Uterus (tissue), 4 donors: ENCODE data around the gene TYSND1. TPM values are rescaled to one million over a fixed set of nuclear protein-coding genes. Genes with fewer than 3 reads are reported as not detected.
"Not testable (repeated sequence)": the region's sequence is repeated elsewhere in the genome, so short reads cannot be mapped to it uniquely, and the experiment has no call there.

Experiments used
- DNase-seq, 2 donors: peaks; one replicate each; pipeline ENCODE4 v3.0.0-alpha.2; 2019 to 2020
- H3K27ac ChIP-seq, 2 donors: fragments of 200-600 bp; sonication (generic); 1 replicate in 1 of 2; 2 replicates in 1 of 2; pipeline ENCODE4 v1.5.1; 2016 to 2018
- H3K27me3 ChIP-seq, 2 donors: fragments of 200-600 bp; sonication (generic); one replicate each; pipeline ENCODE4 v1.5.1; 2018 to 2019; ENCODE audit warnings: control low read depth in 1 of 2
- H3K36me3 ChIP-seq, 2 donors: fragments of 200-600 bp; sonication (generic); one replicate each; pipeline ENCODE4 v1.5.1; 2019; ENCODE audit warnings: control low read depth in 1 of 2
- H3K4me1 ChIP-seq, 2 donors: fragments of 200-600 bp; sonication (generic); one replicate each; pipeline ENCODE4 v1.5.1; 2018 to 2019; ENCODE audit warnings: control low read depth in 1 of 2
- H3K4me3 ChIP-seq, 2 donors: fragments of 200-600 bp; sonication (generic); 1 replicate in 1 of 2; 2 replicates in 1 of 2; pipeline ENCODE4 v1.5.1; 2018 to 2019; ENCODE audit warnings: mild to moderate bottlenecking in 1 of 2
- H3K9me3 ChIP-seq, 2 donors: fragments of 200-600 bp; sonication (generic); one replicate each; pipeline ENCODE4 v1.5.1; 2019; ENCODE audit warnings: control low read depth in 1 of 2
- CTCF ChIP-seq, 4 experiments: fragments of 200-600 bp in 2 of 4; fragments of 450-650 bp in 2 of 4; sonication (generic) in 2 of 4; IDR thresholded peaks; one replicate each; pipeline ENCODE4 v1.5.1; 2016 to 2019; ENCODE audit warnings: antibody characterized with exemption in 4 of 4, mild to moderate bottlenecking in 2 of 4, moderate library complexity in 1 of 4
- POLR2A ChIP-seq, 2 donors: fragments of 450-650 bp; IDR thresholded peaks; one replicate each; pipeline ENCODE4 v1.6.1; 2016; ENCODE audit warnings: antibody characterized with exemption in 2 of 2, mild to moderate bottlenecking in 1 of 2, moderate library complexity in 1 of 2
- intact Hi-C: fragments of 100-400 bp; cut with DNase I; formaldehyde crosslinking; loops from one replicate; pipeline ENCODE4 v1.15.1; 2023; ENCODE audit warnings: low total_unique reads
- total RNA-seq, 4 donors: library from RNA; depleted of rRNA in 3 of 4; stranded (reverse); fragments of >200 nt in 3 of 4; gene quantifications; one replicate each; pipeline versions ENCODE4 v1.1.0 to v1.2.4, GENCODE V29; 2014 to 2023
- donor health status: DM: yes; HTN: yes; CAD: no.

TYSND1 gene
- total RNA-seq, 4 donors from 2014 or later, result 5.4 to 15.9 (median 12.7) TPM

DNA sequence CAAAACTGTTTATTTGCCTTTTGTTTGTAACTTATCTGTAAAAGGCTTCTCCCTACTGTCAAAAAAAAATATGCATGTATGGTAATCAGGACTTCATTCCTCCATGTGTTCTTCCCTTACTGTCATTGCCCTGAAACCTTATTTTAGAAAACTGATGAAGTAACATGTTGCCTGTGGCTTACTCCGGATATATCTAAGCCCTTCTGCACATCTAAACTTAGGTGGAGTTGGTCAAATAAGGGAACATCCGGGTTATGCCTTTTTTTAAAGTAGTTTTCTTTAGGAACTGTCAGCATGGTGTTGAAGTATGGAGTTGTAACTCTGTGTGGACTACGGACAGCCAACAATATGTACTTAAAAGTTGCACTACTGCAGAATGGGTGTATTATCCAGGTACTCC, 17.7 kb upstream of the TYSND1 start:
- intact Hi-C loops, result no loop called here
- Histone ChIP-seq H3K27me3 (no peaks in the 10 kb centered on the region), H3K36me3 (no peaks in the 10 kb centered on the region), H3K4me3 (no peak overlapping the region), H3K27ac (no peak overlapping the region), H3K4me1 (peaks cover 0 to 6% of the 10 kb centered on the region in 2 donors), H3K9me3 (no peaks in the 10 kb centered on the region)
- TF ChIP-seq POLR2A (IDR thresholded peaks at IDR 0.05) (no peak), CTCF (IDR thresholded peaks at IDR 0.05) (no peak)
- DNase-seq, result no peak

- no peaks in the 10 kb centered on the region for H3K36me3 ChIP-seq
Observed at GRCh38 chr10:70163448-70163847, 16.9 kb upstream of the TYSND1 start.

DNA sequence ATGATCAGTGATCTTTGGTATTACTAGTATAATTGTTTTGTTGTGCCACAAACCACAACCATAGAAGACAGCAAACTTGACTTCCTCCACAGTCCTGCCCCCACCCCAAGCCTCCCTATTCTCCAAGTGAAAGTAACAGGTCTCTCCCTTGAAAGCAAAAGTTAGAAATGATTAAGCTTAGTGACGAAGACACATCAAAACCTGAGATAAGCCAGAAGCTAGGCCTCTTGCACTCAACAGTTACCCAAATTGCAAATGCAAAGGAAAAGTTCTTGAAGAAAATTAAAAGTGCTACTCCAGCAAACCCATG, 16.3 kb upstream of the TYSND1 start:
- TF ChIP-seq CTCF (IDR thresholded peaks at IDR 0.05) (no peak), POLR2A (IDR thresholded peaks at IDR 0.05) (no peak)
- no peak overlapping the region for H3K4me3 ChIP-seq
- no peak overlapping the region for H3K27ac ChIP-seq
- no peak for DNase-seq
- H3K27me3 ChIP-seq, result no peaks in the 10 kb centered on the region
- no peaks in the 10 kb centered on the region for H3K36me3 ChIP-seq
- intact Hi-C loops, result no loop called here
- H3K9me3 ChIP-seq, result no peaks in the 10 kb centered on the region
- H3K4me1 ChIP-seq, result no peaks in the 10 kb centered on the region

More at GRCh38 chr10:70163448-70163847, 16.9 kb upstream of the TYSND1 start:
- Histone ChIP-seq H3K9me3 (no peaks in the 10 kb centered on the region), H3K4me3 (no peak overlapping the region), H3K27ac (no peak overlapping the region), H3K4me1 (no peaks in the 10 kb centered on the region), H3K27me3 (no peaks in the 10 kb centered on the region)
- intact Hi-C loops, result no loop called here
- no peak for TF ChIP-seq POLR2A (IDR thresholded peaks at IDR 0.05)
- no peak for TF ChIP-seq CTCF (IDR thresholded peaks at IDR 0.05)
- DNase-seq, result no peak

- no peaks in the 10 kb centered on the region for H3K27me3 ChIP-seq
- no peak overlapping the region for H3K27ac ChIP-seq
- no peak for TF ChIP-seq POLR2A (IDR thresholded peaks at IDR 0.05)
- no peak for TF ChIP-seq CTCF (IDR thresholded peaks at IDR 0.05)
- no peaks in the 10 kb centered on the region for H3K36me3 ChIP-seq
- H3K9me3 ChIP-seq, result no peaks in the 10 kb centered on the region
- no peaks in the 10 kb centered on the region for H3K4me1 ChIP-seq
- H3K4me3 ChIP-seq, result no peak overlapping the region
- intact Hi-C loops, result no loop called here
- no peak for DNase-seq
Observed at GRCh38 chr10:70162151-70162891, 15.8 kb upstream of the TYSND1 start.

- H3K27me3 ChIP-seq, result no peaks in the 10 kb centered on the region
- intact Hi-C loops, result no loop called here
- no peak overlapping the region for H3K27ac ChIP-seq
- H3K4me1 ChIP-seq, result no peaks in the 10 kb centered on the region
- H3K36me3 ChIP-seq, result no peaks in the 10 kb centered on the region
- TF ChIP-seq CTCF (IDR thresholded peaks at IDR 0.05) (no peak), POLR2A (IDR thresholded peaks at IDR 0.05) (no peak)
- H3K4me3 ChIP-seq, result no peak overlapping the region
- H3K9me3 ChIP-seq, result no peaks in the 10 kb centered on the region
- DNase-seq, result no peak
Observed at GRCh38 chr10:70160798-70161197, 14.3 kb upstream of the TYSND1 start.

DNA sequence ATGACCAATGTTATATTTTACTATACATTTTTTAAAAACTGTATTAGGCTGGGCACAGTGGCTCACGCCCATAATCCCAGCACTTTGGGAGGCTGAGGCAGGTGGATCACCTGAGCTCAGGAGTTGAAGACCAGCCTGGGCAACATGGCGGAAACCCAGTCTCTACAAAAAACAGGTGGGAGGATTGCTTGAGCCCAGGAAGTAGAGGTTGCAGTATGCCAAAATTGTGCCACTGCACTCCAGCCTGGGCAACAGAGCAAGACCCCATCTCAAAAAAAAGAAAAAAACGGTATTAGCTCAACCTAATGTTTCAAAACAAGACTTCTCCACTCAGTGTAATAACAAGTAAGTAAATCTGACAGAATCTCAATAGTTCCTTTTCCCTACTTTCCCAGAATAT, 12.9 kb upstream of the TYSND1 start:
- H3K27ac ChIP-seq, H3K9me3 ChIP-seq, H3K4me3 ChIP-seq, H3K36me3 ChIP-seq, H3K4me1 ChIP-seq, intact Hi-C loops, H3K27me3 ChIP-seq, DNase-seq: not testable (repeated sequence)
